NCI-H526 (cell line): ENCODE data around the gene ING2.
A peak's percentile ranks its signal among the peaks of the same experiment; 100 is the strongest.

Experiments used
- DNase-seq, 2 experiments: peaks; one replicate each; lab custom pipeline; 2025; lab: John Stamatoyannopoulos, UW

ING2 gene

GRCh38 chr4:183499389-183499788, 5.5 kb upstream of the ING2 start:
- DNase-seq, result no peak

GRCh38 chr4:183499801-183500200, 5.1 kb upstream of the ING2 start:
- no peak for DNase-seq

- no peak for DNase-seq
These were observed 1.3 kb upstream of the ING2 start for GRCh38 chr4:183503497-183504063.

- peak; percentile 89 to 97 for DNase-seq
These were observed 561 bp upstream of the ING2 start for GRCh38 chr4:183504064-183504929.

GRCh38 chr4:183505611-183506388, 942 bp downstream of the ING2 start:
- DNase-seq, result peak; percentile 42 to 80

- DNase-seq, result no peak
These were observed 1.5 kb downstream of the ING2 start for GRCh38 chr4:183506389-183506735.

- DNase-seq, result no peak
These were observed 3.3 kb downstream of the ING2 start for GRCh38 chr4:183507925-183508696.

- DNase-seq, result no peak
These were observed 4.0 kb downstream of the ING2 start for GRCh38 chr4:183508697-183509335.

GRCh38 chr4:183515411-183515810, 10.6 kb downstream of the ING2 start:
- no peak for DNase-seq

- no peak for DNase-seq
These were observed 12.3 kb downstream of the ING2 start for GRCh38 chr4:183517194-183517593.

GRCh38 chr4:183517781-183518180, 12.9 kb downstream of the ING2 start:
- no peak for DNase-seq

GRCh38 chr4:183522821-183523220, 18.0 kb downstream of the ING2 start:
- no peak for DNase-seq

GRCh38 chr4:183527326-183527725, 22.5 kb downstream of the ING2 start:
- no peak for DNase-seq

GRCh38 chr4:183532821-183533220, 28.0 kb downstream of the ING2 start:
- DNase-seq, result no peak

- DNase-seq, result peak; percentile 1 to 38
These were observed 28.8 kb downstream of the ING2 start for GRCh38 chr4:183533698-183534097.

- DNase-seq, result no peak
These were observed 35.7 kb downstream of the ING2 start for GRCh38 chr4:183540410-183541009.

GRCh38 chr4:183541010-183541751, 36.3 kb downstream of the ING2 start:
- DNase-seq, result no peak

GRCh38 chr4:183541752-183542040, 36.8 kb downstream of the ING2 start:
- no peak for DNase-seq

GRCh38 chr4:183543435-183543834, 38.6 kb downstream of the ING2 start:
- DNase-seq, result no peak

GRCh38 chr4:183544109-183544508, 39.3 kb downstream of the ING2 start:
- DNase-seq, result no peak

GRCh38 chr4:183546376-183546775, 41.5 kb downstream of the ING2 start:
- DNase-seq, result no peak
